ENCODE data around the gene COX7B2.

COX7B2 gene

DNA sequence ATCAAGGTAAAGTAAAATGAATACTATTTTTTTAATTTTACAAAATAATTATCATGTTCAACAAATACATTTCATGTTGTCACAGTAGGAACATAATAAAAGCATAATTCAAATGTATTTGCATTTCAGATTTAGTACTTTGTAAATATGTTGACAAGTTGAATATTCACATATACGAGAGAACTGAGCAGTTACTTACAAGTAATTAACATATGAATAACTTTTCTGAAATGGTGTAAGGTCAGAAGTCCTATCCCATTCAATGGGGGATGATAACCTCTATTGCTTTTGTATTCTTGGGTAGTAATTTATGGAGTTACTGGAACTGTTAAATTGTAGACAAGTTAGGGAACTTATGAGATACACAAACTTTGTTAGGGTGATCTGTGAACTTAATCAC is 191.1 kb downstream of the COX7B2 start:
- Mint-ChIP-seq H3K9me3 (peaks cover 2% of the 10 kb centered on the region), H3K27ac (no peak overlapping the region), H3K4me3 (no peak overlapping the region), H3K4me1 (ENCODE audit: low read depth) (no peaks in the 10 kb centered on the region), H3K36me3 (ENCODE audit: low read depth) (no peaks in the 10 kb centered on the region), H3K27me3 (no peaks in the 10 kb centered on the region)
- DNase-seq: no peak

DNA sequence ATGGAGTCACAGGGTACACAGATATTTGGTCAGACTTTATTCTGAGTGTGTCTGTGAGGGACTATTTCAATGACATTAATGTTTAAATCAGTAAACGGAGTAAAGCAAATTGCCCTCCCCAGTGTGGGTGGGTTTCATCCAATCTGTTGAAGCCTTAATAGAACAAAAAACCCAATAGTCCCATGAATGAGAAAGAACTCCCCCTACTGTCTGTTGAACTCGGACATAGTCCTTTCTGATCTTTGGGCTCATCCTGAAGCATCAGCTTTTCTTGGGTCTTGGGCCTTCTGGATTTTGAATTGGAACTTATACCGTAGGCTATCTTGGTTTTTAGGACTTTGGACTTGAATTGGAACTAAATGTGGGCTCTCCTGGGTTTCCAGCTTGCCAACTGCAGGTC is 193.6 kb downstream of the COX7B2 start:
- Mint-ChIP-seq H3K36me3 (ENCODE audit: low read depth) (no peaks in the 10 kb centered on the region), H3K4me1 (ENCODE audit: low read depth) (no peaks in the 10 kb centered on the region), H3K9me3 (no peaks in the 10 kb centered on the region), H3K27me3 (no peaks in the 10 kb centered on the region), H3K27ac (no peak overlapping the region), H3K4me3 (no peak overlapping the region)
- no peak for DNase-seq

DNA sequence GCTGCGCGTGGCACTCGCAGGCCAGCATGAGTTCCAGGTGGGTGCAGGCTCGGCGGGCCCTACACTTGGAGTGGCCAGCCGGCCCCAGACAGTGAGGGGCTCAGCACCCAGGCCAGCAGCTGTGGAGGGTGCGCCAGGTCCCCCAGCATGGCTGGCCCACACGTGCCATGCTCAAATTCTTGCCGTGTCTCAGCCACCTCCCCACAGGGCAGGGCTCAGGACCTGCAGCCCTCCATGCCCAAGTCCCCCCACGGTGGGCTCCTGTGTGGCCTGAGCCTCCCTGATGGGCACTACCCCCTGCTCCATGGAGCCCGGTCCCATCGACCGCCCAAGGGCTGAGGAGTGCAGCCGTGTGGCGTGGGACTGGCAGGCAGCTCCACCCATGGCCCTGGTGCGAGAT is 210.2 kb downstream of the COX7B2 start:
- H3K9me3 Mint-ChIP-seq: peaks cover 4% of the 10 kb centered on the region
- no peaks in the 10 kb centered on the region for H3K27me3 Mint-ChIP-seq
- no peak overlapping the region for H3K4me3 Mint-ChIP-seq
- no peaks in the 10 kb centered on the region for H3K4me1 Mint-ChIP-seq (ENCODE audit: low read depth)
- DNase-seq: no peak
- no peak overlapping the region for H3K27ac Mint-ChIP-seq
- H3K36me3 Mint-ChIP-seq (ENCODE audit: low read depth): no peaks in the 10 kb centered on the region

All from activated T-cell treated with anti-CD3 and anti-CD28 coated beads, Interleukin-2, amount 50 U/mL, for 24 hours (primary cell).